ENCODE data around the gene TNFSF13.
A peak's percentile ranks its signal among the peaks of the same experiment; 100 is the strongest.

Gene TNFSF13

DNA sequence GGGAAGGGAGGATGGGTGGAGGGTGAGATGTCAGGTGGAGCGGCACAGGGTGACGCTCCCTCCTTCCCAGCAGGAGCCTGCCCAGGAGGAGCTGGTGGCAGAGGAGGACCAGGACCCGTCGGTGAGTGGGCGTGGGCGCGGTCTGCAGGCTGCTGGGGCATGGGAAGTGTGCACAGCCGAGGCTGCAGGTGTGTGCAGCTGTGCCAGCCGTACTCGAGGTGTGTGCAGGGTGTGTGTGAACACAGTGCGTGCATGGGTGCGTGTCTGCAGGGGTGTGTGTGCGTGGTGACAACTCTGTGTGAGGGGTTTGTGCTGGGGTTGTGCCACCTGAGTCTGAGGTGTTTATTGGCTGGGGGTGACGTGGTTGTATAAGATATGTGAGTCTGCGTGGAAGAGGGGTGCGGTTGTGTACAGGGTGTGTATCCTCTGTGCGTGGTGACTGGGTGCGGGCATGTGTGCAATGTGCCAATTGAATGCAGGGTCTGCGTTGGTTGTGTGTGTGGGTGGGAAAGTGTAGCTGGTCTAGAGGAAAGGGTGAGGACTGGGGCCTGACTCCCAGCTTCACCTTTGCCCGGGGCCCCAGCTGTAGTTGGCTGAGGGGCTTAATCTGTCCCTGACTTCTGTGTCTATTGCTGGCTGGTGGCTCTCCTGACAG lies 9.0 kb upstream of the TNFSF13 start:
- no peak for DNase-seq (ENCODE audit: extremely low spot score)
- CTCF ChIA-PET: interaction anchor here (0.7 to 4.8 kb wide), 6 partner anchors 9 to 253 kb away, joined by 3 to 43 read pairs (median 3); partner anchors contain the start of gene TNFSF13
- POLR2A ChIA-PET: no interaction called here
- TF ChIP-seq, protein P1, sequence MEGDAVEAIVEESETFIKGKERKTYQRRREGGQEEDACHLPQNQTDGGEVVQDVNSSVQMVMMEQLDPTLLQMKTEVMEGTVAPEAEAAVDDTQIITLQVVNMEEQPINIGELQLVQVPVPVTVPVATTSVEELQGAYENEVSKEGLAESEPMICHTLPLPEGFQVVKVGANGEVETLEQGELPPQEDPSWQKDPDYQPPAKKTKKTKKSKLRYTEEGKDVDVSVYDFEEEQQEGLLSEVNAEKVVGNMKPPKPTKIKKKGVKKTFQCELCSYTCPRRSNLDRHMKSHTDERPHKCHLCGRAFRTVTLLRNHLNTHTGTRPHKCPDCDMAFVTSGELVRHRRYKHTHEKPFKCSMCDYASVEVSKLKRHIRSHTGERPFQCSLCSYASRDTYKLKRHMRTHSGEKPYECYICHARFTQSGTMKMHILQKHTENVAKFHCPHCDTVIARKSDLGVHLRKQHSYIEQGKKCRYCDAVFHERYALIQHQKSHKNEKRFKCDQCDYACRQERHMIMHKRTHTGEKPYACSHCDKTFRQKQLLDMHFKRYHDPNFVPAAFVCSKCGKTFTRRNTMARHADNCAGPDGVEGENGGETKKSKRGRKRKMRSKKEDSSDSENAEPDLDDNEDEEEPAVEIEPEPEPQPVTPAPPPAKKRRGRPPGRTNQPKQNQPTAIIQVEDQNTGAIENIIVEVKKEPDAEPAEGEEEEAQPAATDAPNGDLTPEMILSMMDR (IDR thresholded peaks at IDR 0.05; ENCODE audit: control extremely low read depth, extremely low read depth, low read depth, missing control alignments): no peak

DNA sequence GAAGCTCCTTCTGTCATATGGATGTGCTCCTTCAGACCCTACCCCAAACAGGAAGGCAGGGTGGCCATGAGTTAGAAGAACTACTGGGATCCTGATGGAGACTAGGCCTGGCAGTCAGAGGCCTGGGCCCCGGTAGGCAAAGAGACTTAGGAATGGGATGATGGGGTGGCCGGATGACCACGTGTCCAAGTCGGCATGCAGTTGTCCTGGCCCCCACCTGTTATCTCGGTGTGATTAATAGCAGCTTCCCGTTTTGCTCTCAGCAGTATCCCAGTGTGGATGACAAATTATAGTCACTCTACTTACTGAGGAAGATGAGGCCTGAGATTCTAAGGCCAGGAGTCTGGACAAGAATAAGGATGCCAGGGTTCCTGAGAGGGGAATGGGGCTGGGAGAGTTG lies 8.2 kb upstream of the TNFSF13 start:
- ChIA-PET CTCF (interaction anchor here (0.7 to 4.8 kb wide), 5 partner anchors 8 to 254 kb away, joined by 3 to 43 read pairs (median 3); partner anchors contain the start of gene TNFSF13), POLR2A (no interaction called here)
- TF ChIP-seq, protein P1 (IDR thresholded peaks at IDR 0.05; ENCODE audit: control extremely low read depth, extremely low read depth, low read depth, missing control alignments): no peak
- no peak for DNase-seq (ENCODE audit: extremely low spot score)

DNA sequence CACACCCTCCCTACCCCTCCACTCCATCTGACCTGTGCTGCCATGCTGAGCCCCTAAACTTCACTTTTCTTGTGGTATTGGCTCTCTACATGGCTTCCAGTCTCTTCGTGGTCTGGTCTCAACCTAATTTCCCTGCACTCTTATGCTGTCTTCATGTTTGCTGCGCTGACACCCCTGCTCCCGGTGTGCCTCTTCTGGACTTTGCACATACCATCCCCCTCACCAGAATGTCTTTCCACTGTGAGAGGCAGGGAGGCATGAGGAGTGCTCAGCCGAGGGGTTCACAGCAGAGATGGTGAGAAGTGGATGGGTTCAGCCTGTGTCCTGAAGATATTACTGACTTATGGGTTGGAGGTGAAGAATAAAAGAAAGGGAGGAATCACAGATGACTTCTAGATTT lies 7.2 kb upstream of the TNFSF13 start:
- ChIA-PET CTCF (interaction anchor here (1.8 to 1.9 kb wide), 2 partner anchors 9 to 36 kb away, joined by 8 to 16 read pairs; partner anchors contain the start of gene SENP3), POLR2A (no interaction called here)
- TF ChIP-seq, protein P1 (IDR thresholded peaks at IDR 0.05; ENCODE audit: control extremely low read depth, extremely low read depth, low read depth, missing control alignments): no peak
- DNase-seq (ENCODE audit: extremely low spot score): no peak

DNA sequence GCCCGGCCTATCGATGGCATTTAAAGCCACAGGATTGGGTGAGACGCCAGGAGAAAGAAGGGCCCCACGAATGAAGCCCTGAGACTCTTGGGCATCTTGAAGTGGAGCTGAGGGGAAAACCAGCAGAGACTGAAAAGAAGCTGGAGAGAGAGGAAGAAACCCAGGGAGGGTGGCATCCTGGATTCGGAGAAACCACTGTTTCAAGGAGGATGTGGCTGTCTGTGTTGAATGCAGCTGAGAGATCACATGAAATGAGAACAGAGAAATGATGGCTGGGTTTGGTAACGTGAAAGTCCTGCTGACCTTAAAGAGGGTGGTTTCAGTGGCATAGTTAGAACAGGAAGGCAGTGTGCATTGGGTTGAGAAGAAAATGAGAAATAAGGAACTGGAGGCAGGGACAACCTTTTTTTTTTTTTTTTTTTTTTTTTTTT lies 5.9 kb upstream of the TNFSF13 start:
- peak; percentile 73 for DNase-seq (ENCODE audit: extremely low spot score)
- CTCF ChIA-PET: interaction anchor here (0.8 to 1.9 kb wide), 4 partner anchors 8 to 37 kb away, joined by 3 to 16 read pairs (median 6); partner anchors contain the start of gene SENP3
- TF ChIP-seq, protein P1 (IDR thresholded peaks at IDR 0.05; ENCODE audit: control extremely low read depth, extremely low read depth, low read depth, missing control alignments): no peak
- POLR2A ChIA-PET: interaction anchor here (0.7 kb wide), 1 partner anchor 22 kb away, joined by 6 read pairs; no protein-coding TSS in a partner anchor

DNA sequence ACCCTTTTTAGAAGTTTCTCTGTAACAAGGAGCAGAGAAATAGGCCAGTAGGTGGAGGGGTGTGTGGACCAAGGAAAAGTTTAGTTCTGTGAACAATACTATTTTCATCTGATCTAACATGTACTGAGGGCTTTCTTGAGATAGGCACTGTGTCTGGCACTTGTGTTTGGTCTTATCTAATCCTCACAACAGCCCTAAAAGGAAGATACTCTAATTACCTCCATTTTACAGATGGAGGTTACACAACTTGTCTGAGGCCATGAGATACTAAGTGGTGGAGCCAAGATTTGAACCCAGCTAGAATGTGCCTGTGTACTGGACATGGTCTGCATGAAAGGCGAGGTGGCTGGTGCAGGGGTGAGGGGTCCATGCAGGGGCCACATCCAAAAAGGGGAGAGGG lies 5.2 kb upstream of the TNFSF13 start:
- ChIA-PET POLR2A (interaction anchor here (0.7 kb wide), 1 partner anchor 21 kb away, joined by 6 read pairs; no protein-coding TSS in a partner anchor), CTCF (interaction anchor here (0.8 to 1.8 kb wide), 3 partner anchors 7 to 36 kb away, joined by 3 to 16 read pairs (median 3); partner anchors contain the start of gene SENP3)
- TF ChIP-seq, protein P1 (IDR thresholded peaks at IDR 0.05; ENCODE audit: control extremely low read depth, extremely low read depth, low read depth, missing control alignments): no peak
- DNase-seq (ENCODE audit: extremely low spot score): no peak

DNA sequence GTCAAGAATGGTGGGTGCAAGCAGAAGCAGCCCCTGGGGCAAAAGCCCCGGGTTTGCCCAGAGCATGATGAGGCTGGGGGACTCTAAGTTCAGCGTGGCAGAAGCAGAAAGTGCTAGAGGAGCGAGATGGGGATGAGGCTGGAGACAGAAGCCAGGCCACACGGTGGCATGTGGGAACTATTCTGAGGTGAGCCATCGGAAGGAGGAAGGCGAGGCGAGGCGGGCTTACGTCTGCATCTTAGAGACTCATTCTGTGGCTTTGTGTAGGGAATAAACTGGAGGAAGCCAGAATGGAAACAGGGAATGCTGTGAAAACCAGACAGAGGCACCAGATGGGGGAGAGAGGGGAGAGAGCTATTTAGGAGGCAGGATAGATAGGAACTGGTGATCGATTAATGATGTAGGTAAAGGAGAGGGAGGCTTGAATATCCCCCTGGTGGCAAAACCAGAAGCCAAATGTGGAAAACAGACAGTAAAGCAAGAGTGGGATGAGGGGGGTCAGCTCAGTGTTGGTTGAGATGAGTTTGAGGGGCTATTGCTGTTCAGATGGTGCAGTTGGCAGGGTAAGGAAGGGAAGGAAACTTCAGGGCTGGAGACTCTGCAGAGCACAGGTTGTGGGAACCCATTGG lies 3.1 kb upstream of the TNFSF13 start:
- ChIA-PET CTCF (interaction anchor here (2.4 kb wide), 1 partner anchor 41 kb away, joined by 6 read pairs; no protein-coding TSS in a partner anchor), POLR2A (interaction anchor here (0.6 kb wide), 1 partner anchor 117 kb away, joined by 3 read pairs; no protein-coding TSS in a partner anchor)
- DNase-seq (ENCODE audit: extremely low spot score): no peak
- TF ChIP-seq, protein P1 (IDR thresholded peaks at IDR 0.05; ENCODE audit: control extremely low read depth, extremely low read depth, low read depth, missing control alignments): no peak
